NT2/D1 (cell line): ENCODE results near the gene BICRA.

Source experiments
- DNase-seq: peaks from one replicate; pipeline ENCODE4 v3.0.0-alpha.2; 2011; ENCODE audit warnings: low read depth, low spot score
- H3K27me3 ChIP-seq: 2 replicates; pipeline ENCODE4 v1.6.0; 2011; ENCODE audit warnings: mild to moderate bottlenecking; ENCODE audit not compliant: insufficient read length, insufficient read depth
- H3K36me3 ChIP-seq: 2 replicates; pipeline ENCODE4 v1.6.1; 2011; ENCODE audit warnings: mild to moderate bottlenecking, low read length, mixed read lengths; ENCODE audit not compliant: insufficient read depth, insufficient read length
- H3K4me1 ChIP-seq: 2 replicates; pipeline ENCODE4 v1.5.1; 2011; ENCODE audit not compliant: insufficient read depth, insufficient read length
- H3K4me3 ChIP-seq: 2 replicates; pipeline ENCODE4 v1.5.1; 2011; ENCODE audit warnings: low read depth; ENCODE audit not compliant: insufficient read length
- H3K9ac ChIP-seq: 2 replicates; pipeline ENCODE4 v1.6.0; 2011; ENCODE audit warnings: low read depth; ENCODE audit not compliant: insufficient read length
- H3K9me3 ChIP-seq: 2 replicates; pipeline ENCODE4 v1.5.1; 2011; ENCODE audit warnings: mild to moderate bottlenecking, low read length; ENCODE audit not compliant: insufficient read depth
- SUZ12 ChIP-seq: IDR thresholded peaks from 2 replicates; pipeline ENCODE4 v1.6.1; 2011; ENCODE audit not compliant: insufficient read length, insufficient read depth; ENCODE audit errors: extremely low read depth
- YY1 ChIP-seq: IDR thresholded peaks from 2 replicates; pipeline ENCODE4 v1.6.1; 2011; ENCODE audit not compliant: insufficient read length, insufficient read depth
- ZNF274 ChIP-seq: IDR thresholded peaks from 2 replicates; pipeline ENCODE4 v1.6.1; 2011; ENCODE audit warnings: mild to moderate bottlenecking, low read depth, low read length

BICRA gene

DNA sequence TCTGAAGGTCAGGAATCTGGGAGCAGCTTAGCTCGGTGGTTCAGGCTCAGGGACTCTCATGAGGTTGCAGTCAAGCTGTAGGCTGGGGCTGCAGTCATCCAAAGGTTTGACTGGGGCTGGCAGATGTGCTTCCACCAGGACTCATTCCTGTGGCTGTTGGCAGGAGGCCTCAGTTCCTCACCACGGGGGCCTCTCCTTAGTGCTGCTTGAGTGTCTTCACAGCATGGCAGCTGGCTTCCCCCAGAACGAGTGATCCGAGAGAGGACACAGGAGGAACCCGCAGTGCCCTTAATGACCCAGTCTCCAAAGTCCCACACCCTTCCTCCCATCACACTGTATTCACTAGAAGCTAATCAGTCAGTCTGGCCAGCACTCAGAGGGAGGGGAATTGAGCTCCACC is 65.6 kb downstream of the BICRA start:
- H3K36me3 ChIP-seq, result peaks cover 53% of the 10 kb centered on the region
- no peak for DNase-seq

DNA sequence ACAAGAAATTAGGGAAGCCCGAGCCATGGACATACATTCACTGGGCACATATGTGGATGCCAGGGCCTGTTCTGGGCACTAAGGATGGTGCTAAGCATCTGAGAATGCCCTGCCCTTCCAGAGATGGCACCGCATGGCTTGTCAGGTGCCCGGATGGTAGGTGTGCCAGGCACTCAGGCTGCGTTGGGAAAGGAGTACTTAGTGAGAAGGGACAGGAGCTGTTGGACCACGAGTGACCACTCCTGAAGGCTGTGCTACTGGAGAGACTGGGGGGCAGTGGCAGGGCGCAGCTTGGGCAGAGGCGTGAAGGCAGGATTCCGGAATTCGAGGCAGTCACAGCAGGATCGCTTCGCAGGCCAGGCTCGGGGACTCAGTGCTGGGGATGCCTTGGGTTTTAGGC is 66.3 kb downstream of the BICRA start:
- Histone ChIP-seq H3K9ac (no peak overlapping the region), H3K27me3 (no peaks in the 10 kb centered on the region), H3K4me1 (no peaks in the 10 kb centered on the region), H3K4me3 (no peak overlapping the region), H3K9me3 (no peaks in the 10 kb centered on the region), H3K36me3 (peaks cover 56% of the 10 kb centered on the region)
- DNase-seq, result no peak
- TF ChIP-seq YY1 (no peak), SUZ12 (no peak), ZNF274 (no peak)

More for the DNA sequence above, 65.6 kb downstream of the BICRA start:
- Histone ChIP-seq H3K9me3 (no peaks in the 10 kb centered on the region), H3K9ac (no peak overlapping the region), H3K4me1 (no peaks in the 10 kb centered on the region), H3K27me3 (no peaks in the 10 kb centered on the region), H3K4me3 (no peak overlapping the region)
- no peak for TF ChIP-seq YY1
- TF ChIP-seq SUZ12, result no peak
- no peak for TF ChIP-seq ZNF274

DNA sequence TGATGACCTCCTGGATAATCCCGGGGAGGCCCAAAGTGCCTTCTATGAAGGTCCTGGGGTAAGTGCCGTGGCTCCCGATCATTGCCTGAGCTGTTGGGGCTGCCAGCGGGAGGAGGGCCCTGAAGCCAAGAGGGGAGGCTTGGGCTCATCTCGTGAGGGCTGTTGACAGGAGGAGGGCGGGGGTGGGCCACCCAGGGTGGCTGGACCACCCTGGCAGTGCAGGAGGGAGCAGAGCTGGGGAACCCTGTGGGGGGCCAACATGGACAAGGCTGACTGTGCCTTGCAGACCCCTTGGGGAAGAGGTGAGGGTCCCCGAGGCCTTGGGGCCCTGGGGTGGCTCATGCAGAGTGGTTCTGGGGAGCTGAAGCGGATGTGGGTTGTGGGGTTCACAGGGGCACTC is 66.9 kb downstream of the BICRA start:
- TF ChIP-seq ZNF274 (no peak), SUZ12 (no peak), YY1 (no peak)
- DNase-seq, result no peak
- no peaks in the 10 kb centered on the region for H3K9me3 ChIP-seq

DNA sequence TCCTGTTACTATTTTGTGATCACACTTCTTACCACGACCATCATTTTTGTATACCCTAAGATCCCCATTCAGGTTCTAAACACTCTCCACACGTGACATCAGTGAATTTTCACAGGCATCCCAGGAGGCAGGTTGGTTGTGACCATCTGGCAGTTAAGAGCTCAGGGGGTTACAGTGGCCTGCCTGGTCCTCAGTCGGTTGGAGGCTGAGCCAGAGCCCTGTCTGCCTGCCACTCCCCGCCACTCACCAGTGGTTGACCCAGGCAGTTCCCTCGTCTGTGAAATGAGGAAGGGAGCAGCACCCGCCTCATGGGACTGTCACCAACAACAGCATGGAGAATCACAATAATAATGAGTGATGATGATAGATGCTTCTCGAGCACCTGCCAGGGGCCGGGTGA is 67.9 kb downstream of the BICRA start:
- H3K27me3 ChIP-seq, result no peaks in the 10 kb centered on the region
- no peak overlapping the region for H3K4me3 ChIP-seq
- TF ChIP-seq ZNF274, result no peak
- TF ChIP-seq SUZ12, result no peak
- TF ChIP-seq YY1, result no peak
- H3K9me3 ChIP-seq, result no peaks in the 10 kb centered on the region
- no peak overlapping the region for H3K9ac ChIP-seq
- H3K36me3 ChIP-seq, result peaks cover 60% of the 10 kb centered on the region
- H3K4me1 ChIP-seq, result no peaks in the 10 kb centered on the region
- no peak for DNase-seq

More for the DNA sequence above, 66.9 kb downstream of the BICRA start:
- no peak overlapping the region for H3K4me3 ChIP-seq
- no peaks in the 10 kb centered on the region for H3K27me3 ChIP-seq
- H3K9ac ChIP-seq, result no peak overlapping the region
- H3K36me3 ChIP-seq, result peaks cover 55% of the 10 kb centered on the region
- no peaks in the 10 kb centered on the region for H3K4me1 ChIP-seq

DNA sequence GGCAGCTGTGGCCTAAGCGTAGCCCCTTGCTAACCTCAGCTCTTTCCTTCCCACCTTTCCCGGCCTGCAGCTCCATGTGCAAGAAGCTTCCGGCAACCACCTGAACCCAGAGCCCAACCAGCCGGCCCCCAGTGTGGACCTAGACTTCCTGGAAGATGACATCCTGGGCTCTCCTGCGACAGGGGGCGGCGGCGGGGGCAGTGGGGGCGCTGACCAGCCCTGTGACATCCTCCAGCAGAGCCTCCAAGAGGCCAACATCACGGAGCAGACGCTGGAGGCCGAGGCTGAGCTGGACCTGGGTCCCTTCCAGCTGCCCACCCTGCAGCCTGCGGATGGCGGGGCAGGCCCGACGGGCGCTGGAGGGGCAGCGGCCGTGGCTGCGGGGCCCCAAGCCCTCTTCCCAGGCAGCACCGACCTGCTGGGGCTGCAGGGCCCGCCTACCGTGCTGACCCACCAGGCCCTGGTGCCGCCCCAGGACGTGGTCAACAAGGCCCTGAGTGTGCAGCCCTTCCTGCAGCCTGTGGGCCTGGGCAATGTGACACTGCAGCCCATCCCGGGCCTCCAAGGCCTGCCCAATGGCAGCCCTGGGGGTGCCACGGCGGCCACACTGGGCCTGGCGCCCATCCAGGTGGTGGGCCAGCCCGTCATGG is 70.4 kb downstream of the BICRA start:
- no peak for DNase-seq
- no peaks in the 10 kb centered on the region for H3K4me1 ChIP-seq
- TF ChIP-seq SUZ12, result no peak
- TF ChIP-seq YY1, result no peak
- TF ChIP-seq ZNF274, result no peak
- no peaks in the 10 kb centered on the region for H3K27me3 ChIP-seq
- H3K4me3 ChIP-seq, result no peak overlapping the region
- no peaks in the 10 kb centered on the region for H3K9me3 ChIP-seq
- H3K9ac ChIP-seq, result no peak overlapping the region
- peaks cover 55% of the 10 kb centered on the region for H3K36me3 ChIP-seq

DNA sequence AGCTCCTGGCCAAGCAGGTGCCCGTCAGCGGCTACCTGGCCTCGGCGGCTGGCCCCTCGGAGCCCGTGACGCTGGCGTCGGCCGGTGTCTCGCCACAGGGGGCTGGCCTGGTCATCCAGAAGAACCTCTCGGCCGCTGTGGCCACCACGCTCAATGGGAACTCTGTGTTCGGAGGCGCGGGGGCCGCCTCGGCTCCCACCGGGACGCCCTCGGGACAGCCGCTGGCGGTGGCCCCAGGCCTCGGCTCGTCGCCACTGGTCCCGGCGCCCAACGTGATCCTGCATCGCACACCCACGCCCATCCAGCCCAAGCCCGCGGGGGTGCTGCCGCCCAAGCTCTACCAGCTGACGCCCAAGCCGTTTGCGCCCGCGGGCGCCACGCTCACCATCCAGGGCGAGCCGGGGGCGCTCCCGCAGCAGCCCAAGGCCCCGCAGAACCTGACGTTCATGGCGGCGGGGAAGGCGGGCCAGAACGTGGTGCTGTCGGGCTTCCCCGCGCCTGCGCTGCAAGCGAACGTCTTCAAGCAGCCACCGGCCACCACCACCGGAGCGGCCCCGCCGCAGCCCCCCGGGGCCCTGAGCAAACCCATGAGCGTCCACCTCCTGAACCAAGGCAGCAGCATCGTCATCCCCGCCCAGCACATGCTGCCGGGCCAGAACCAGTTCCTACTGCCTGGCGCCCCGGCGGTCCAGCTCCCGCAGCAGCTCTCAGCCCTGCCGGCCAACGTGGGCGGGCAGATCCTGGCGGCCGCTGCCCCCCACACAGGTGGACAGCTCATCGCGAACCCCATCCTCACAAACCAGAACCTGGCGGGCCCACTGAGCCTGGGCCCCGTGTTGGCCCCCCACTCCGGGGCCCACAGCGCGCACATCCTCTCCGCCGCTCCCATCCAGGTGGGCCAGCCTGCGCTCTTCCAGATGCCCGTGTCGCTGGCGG is 71.3 kb downstream of the BICRA start:
- Histone ChIP-seq H3K9ac (no peak overlapping the region), H3K4me3 (no peak overlapping the region), H3K36me3 (peaks cover 48% of the 10 kb centered on the region), H3K27me3 (no peaks in the 10 kb centered on the region), H3K9me3 (no peaks in the 10 kb centered on the region), H3K4me1 (peaks cover 1% of the 10 kb centered on the region)
- no peak for DNase-seq
- TF ChIP-seq YY1, result no peak
- no peak for TF ChIP-seq SUZ12

DNA sequence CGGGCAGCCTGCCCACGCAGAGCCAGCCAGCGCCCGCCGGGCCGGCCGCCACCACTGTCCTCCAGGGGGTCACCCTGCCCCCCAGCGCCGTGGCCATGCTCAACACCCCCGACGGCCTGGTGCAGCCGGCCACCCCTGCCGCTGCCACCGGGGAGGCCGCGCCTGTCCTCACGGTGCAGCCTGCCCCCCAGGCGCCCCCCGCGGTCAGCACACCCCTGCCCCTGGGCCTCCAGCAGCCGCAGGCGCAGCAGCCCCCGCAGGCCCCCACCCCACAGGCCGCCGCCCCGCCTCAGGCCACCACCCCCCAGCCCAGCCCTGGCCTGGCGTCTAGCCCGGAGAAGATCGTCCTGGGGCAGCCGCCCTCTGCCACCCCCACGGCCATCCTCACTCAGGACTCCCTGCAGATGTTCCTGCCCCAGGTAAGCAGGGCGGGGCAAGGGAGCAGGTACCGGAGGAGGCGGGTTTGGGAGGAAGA is 72.0 kb downstream of the BICRA start:
- DNase-seq, result no peak
- Histone ChIP-seq H3K36me3 (peaks cover 49% of the 10 kb centered on the region), H3K9me3 (no peaks in the 10 kb centered on the region), H3K4me3 (no peak overlapping the region), H3K27me3 (no peaks in the 10 kb centered on the region), H3K9ac (no peak overlapping the region), H3K4me1 (peaks cover 4% of the 10 kb centered on the region)
- TF ChIP-seq YY1 (no peak), SUZ12 (no peak), ZNF274 (no peak)
